SK-N-SH (cell line): Measurements from ENCODE around the gene HPX. TPM values are rescaled to one million over a fixed set of nuclear protein-coding genes. Genes with fewer than 3 reads are reported as not detected.

ENCODE experiments used
- CTCF ChIA-PET: fragments of 300-600, 350-600 bp; formaldehyde crosslinking; extraction: SDS; loops from one replicate; lab custom pipeline; 2021; lab: Yijun Ruan, JAX
- POLR2A ChIA-PET: fragments of 350-600 bp; sonication (Branson Sonifier 250); formaldehyde crosslinking; extraction: SDS; loops from one replicate; lab custom pipeline; 2020; ENCODE audit warnings: antibody characterized with exemption, inconsistent platforms; lab: Yijun Ruan, JAX
- DNase-seq: peaks from one replicate; pipeline ENCODE4 v3.0.0; 2012
- H2AFZ ChIP-seq: fragments of 200-600 bp; sonication (generic); 2 replicates; pipeline ENCODE4 v1.8.1; 2016; ENCODE audit warnings: antibody characterized with exemption, mild to moderate bottlenecking, low read depth
- H3F3A ChIP-seq: fragments of 200-600 bp; sonication (generic); replicated peaks from 2 replicates; pipeline ENCODE3; 2016; ENCODE audit warnings: antibody characterized with exemption, mild to moderate bottlenecking; ENCODE audit not compliant: insufficient read depth
- H3K27ac ChIP-seq, 2 experiments: fragments of 200-500 bp in 1 of 2; fragments of 200-600 bp in 1 of 2; sonication (Bioruptor generic) in 1 of 2; sonication (generic), shearing (Covaris generic) in 1 of 2; 2 replicates each; pipeline versions ENCODE4 v1.5.1 to v1.6.1; 2014 to 2016; ENCODE audit warnings: low read depth in 2 of 2, inconsistent platforms in 1 of 2, low read length in 1 of 2, mild to moderate bottlenecking in 1 of 2, mixed read lengths in 1 of 2
- H3K27me3 ChIP-seq: fragments of 200-600 bp; sonication (generic), shearing (Covaris generic); 2 replicates; pipeline ENCODE4 v1.6.1; 2016; ENCODE audit warnings: mixed run types; ENCODE audit not compliant: insufficient read depth
- H3K36me3 ChIP-seq, 2 experiments: fragments of 200-500 bp in 1 of 2; fragments of 200-600 bp in 1 of 2; sonication (Bioruptor generic) in 1 of 2; sonication (generic) in 1 of 2; replicated peaks in 1 of 2; 2 replicates each; pipeline versions ENCODE3 to v1.5.1; 2014 to 2016; ENCODE audit warnings: low read length in 1 of 2, mild to moderate bottlenecking in 1 of 2; ENCODE audit not compliant: insufficient read depth in 2 of 2, control insufficient read depth in 1 of 2
- H3K4me1 ChIP-seq, 2 experiments: fragments of 200-500 bp in 1 of 2; fragments of 200-600 bp in 1 of 2; sonication (Bioruptor generic) in 1 of 2; sonication (generic), shearing (Covaris generic) in 1 of 2; 2 replicates each; pipeline versions ENCODE4 v1.5.1 to v1.6.1; 2014 to 2016; ENCODE audit warnings: low read depth in 1 of 2, low read length in 1 of 2, mixed run types in 1 of 2; ENCODE audit not compliant: insufficient read depth in 2 of 2, control insufficient read depth in 1 of 2
- H3K4me2 ChIP-seq: fragments of 200-600 bp; sonication (generic), shearing (Covaris generic); 2 replicates; pipeline ENCODE4 v1.6.1; 2017; ENCODE audit warnings: mixed run types
- H3K4me3 ChIP-seq, 2 experiments: fragments of 200-500 bp in 1 of 2; fragments of 200-600 bp in 1 of 2; sonication (Bioruptor generic) in 1 of 2; sonication (generic), shearing (Covaris generic) in 1 of 2; 2 replicates each; pipeline versions ENCODE4 v1.5.1 to v1.8.1; 2014 to 2016; ENCODE audit warnings: low read depth in 2 of 2, inconsistent platforms in 1 of 2, low read length in 1 of 2, mild to moderate bottlenecking in 1 of 2, mixed read lengths in 1 of 2, moderate library complexity in 1 of 2
- H3K79me2 ChIP-seq: fragments of 200-600 bp; sonication (generic); 2 replicates; pipeline ENCODE4 v1.8.1; 2017; ENCODE audit warnings: mild to moderate bottlenecking; ENCODE audit not compliant: insufficient read depth
- H3K9ac ChIP-seq: fragments of 200-600 bp; sonication (generic); 2 replicates; pipeline ENCODE4 v1.6.1; 2017; ENCODE audit warnings: mixed run types
- H3K9me2 ChIP-seq: fragments of 200-600 bp; sonication (generic); 2 replicates; pipeline ENCODE4 v1.6.1; 2017; ENCODE audit warnings: mixed run types
- H3K9me3 ChIP-seq: fragments of 200-600 bp; sonication (generic); 2 replicates; pipeline ENCODE4 v1.6.1; 2017; ENCODE audit warnings: mixed run types, mild to moderate bottlenecking, moderate library complexity
- H4K20me1 ChIP-seq: fragments of 200-600 bp; sonication (generic); 2 replicates; pipeline ENCODE4 v1.6.1; 2017; ENCODE audit warnings: mild to moderate bottlenecking, mixed run types; ENCODE audit not compliant: insufficient read depth
- CHD2 ChIP-seq: fragments of 150-350 bp; IDR thresholded peaks from 2 replicates; pipeline ENCODE4 v1.6.1; 2018; ENCODE audit warnings: low read length; ENCODE audit not compliant: partially characterized antibody
- ELF1 ChIP-seq: IDR thresholded peaks from 2 replicates; pipeline ENCODE4 v1.4.0; 2012
- GABPA ChIP-seq: IDR thresholded peaks from 2 replicates; pipeline ENCODE4 v1.4.0; 2012; ENCODE audit warnings: low read depth, mild to moderate bottlenecking
- GATA2 ChIP-seq: sonication (generic); formaldehyde crosslinking; IDR thresholded peaks from 2 replicates; pipeline ENCODE4 v1.5.0; 2020; ENCODE audit warnings: mild to moderate bottlenecking, missing genetic modification reagents
- JUND ChIP-seq: IDR thresholded peaks from 2 replicates; pipeline ENCODE4 v1.4.0; 2012
- MEF2A ChIP-seq: IDR thresholded peaks from 2 replicates; pipeline ENCODE4 v1.4.0; 2012; ENCODE audit warnings: low read depth, borderline replicate concordance
- NFIC ChIP-seq: IDR thresholded peaks from 2 replicates; pipeline ENCODE4 v1.4.0; 2012; ENCODE audit warnings: borderline replicate concordance
- RAD21 ChIP-seq: IDR thresholded peaks from 2 replicates; pipeline ENCODE4 v1.6.1; 2012; ENCODE audit warnings: mild to moderate bottlenecking, low read length
- SMC3 ChIP-seq: IDR thresholded peaks from 2 replicates; pipeline ENCODE4 v1.6.1; 2012; ENCODE audit warnings: low read depth, low read length, improper control_type of control experiment
- TEAD4 ChIP-seq: IDR thresholded peaks from 2 replicates; pipeline ENCODE4 v1.4.0; 2012; ENCODE audit warnings: mild to moderate bottlenecking, borderline replicate concordance; ENCODE audit not compliant: insufficient read depth
- YY1 ChIP-seq: IDR thresholded peaks from 2 replicates; pipeline ENCODE4 v1.4.0; 2012; ENCODE audit warnings: low read depth, mild to moderate bottlenecking
- WGBS: methylation state at CpG from one replicate; pipeline ENCODE4 v1.1.6; 2017; ENCODE audit warnings: low lambda C conversion rate; 5-methylcytosine and 5-hydroxymethylcytosine counted together
- polyA plus RNA-seq, 3 experiments: library from polyadenylated mRNA; depleted of rRNA; stranded (reverse); fragments of >200 nt; gene quantifications; 2 replicates each; pipeline ENCODE4 v1.2.3, GENCODE V29; 2012
- TF ChIP-seq, protein P1 (sequence below): IDR thresholded peaks from 2 replicates; pipeline ENCODE4 v1.4.0; 2012; ENCODE audit warnings: low read depth, borderline replicate concordance
- TF ChIP-seq, protein P2 (sequence below): IDR thresholded peaks from 2 replicates; pipeline ENCODE4 v1.4.0; 2012; ENCODE audit warnings: low read depth, borderline replicate concordance
- TF ChIP-seq, protein P3 (sequence below): fragments of 200-600 bp; sonication (generic); IDR thresholded peaks from 2 replicates; pipeline ENCODE4 v1.6.1; 2017; ENCODE audit warnings: antibody characterized with exemption, mild to moderate bottlenecking, moderate library complexity

The HPX gene
- polyA plus RNA-seq, 1 of the 3 experiments (the other 2 are of a cell fraction) = 1.8 TPM

DNA sequence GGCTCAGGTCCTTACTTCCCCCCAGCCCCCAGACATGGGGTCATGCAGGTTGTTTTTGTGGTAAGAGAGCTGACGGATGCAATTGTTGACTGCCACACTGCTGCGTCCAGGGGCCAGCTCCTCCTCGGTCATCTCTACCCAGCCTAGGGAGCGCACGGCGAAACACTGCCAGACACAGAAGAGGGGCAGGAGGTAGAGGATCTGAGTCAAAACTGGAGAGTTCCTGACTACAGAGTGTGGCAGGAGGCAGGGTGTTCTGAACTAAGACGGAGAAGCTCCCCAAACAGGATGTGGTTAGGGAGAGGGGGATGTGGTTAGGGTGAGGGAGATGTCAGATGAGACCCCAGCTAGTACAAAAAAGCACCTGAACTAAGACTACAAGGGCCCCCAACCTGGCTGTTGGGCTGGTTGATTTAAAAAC is 38.2 kb downstream of the HPX start:
- DNase-seq = no peak
- 92% methylated on average over 7 of the region's 7 CpGs for WGBS
- Histone ChIP-seq H3K4me3 (no peak overlapping the region), H3K79me2 (no peaks in the 10 kb centered on the region), H2AFZ (no peak overlapping the region), H4K20me1 (no peaks in the 10 kb centered on the region), H3K4me1 (peaks cover 7 to 13% of the 10 kb centered on the region in 2 experiments; a peak in 2 of 4 replicates), H3K27ac (no peak overlapping the region), H3K9me2 (no peaks in the 10 kb centered on the region), H3K36me3 (peaks cover 0 to 13% of the 10 kb centered on the region in 2 experiments), H3K9me3 (no peaks in the 10 kb centered on the region), H3F3A (peaks cover 2% of the 10 kb centered on the region), H3K27me3 (no peaks in the 10 kb centered on the region), H3K4me2 (no peak overlapping the region), H3K9ac (no peak overlapping the region)
- TF ChIP-seq NFIC (no peak), TEAD4 (no peak), SMC3 (no peak), GATA2 (CRISPR knock-in tag) (no peak), ELF1 (no peak)
- TF ChIP-seq, protein P1, sequence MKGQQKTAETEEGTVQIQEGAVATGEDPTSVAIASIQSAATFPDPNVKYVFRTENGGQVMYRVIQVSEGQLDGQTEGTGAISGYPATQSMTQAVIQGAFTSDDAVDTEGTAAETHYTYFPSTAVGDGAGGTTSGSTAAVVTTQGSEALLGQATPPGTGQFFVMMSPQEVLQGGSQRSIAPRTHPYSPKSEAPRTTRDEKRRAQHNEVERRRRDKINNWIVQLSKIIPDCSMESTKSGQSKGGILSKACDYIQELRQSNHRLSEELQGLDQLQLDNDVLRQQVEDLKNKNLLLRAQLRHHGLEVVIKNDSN = no peak
- ChIA-PET CTCF (interaction anchor here (1.5 to 3.1 kb wide), 3 partner anchors 23 to 41 kb away, joined by 3 to 12 read pairs (median 6); no protein-coding TSS in a partner anchor), POLR2A (interaction anchor here (0.8 kb wide), 1 partner anchor 17 kb away, joined by 6 read pairs; the partner anchor contains the start of gene APBB1)

DNA sequence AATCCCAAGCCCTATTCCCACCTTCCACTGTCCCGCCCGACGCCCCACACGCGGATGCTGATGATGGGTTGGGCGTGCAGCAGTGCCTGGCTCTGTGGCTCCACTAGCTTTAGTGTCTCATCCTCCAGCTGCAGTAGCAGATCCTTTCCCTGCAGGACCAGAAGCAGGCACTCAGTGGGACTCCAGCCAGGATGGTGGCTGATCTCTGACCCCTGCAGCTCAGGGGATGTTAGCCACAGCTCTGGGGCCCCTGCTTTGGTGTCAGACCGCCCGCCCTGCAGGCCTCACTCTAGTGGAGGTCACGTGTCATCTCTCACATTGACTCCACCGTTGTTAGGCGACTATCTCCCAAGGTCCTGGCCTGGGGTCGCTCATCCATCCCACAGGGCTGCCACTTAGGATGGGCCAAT is 38.7 kb downstream of the HPX start:
- no peak overlapping the region for H3K4me2 ChIP-seq
- H3K9ac ChIP-seq = no peak overlapping the region
- no peak for DNase-seq
- ChIA-PET POLR2A (interaction anchor here (1.4 kb wide), 1 partner anchor 17 kb away, joined by 3 read pairs; the partner anchor contains the start of gene APBB1), CTCF (interaction anchor here (1.1 to 3.1 kb wide), 5 partner anchors 23 to 353 kb away, joined by 3 to 12 read pairs (median 4); no protein-coding TSS in a partner anchor)
- H4K20me1 ChIP-seq = no peaks in the 10 kb centered on the region
- H3K36me3 ChIP-seq = peaks cover 0 to 16% of the 10 kb centered on the region in 2 experiments
- H3K9me3 ChIP-seq = no peaks in the 10 kb centered on the region
- no peaks in the 10 kb centered on the region for H3K9me2 ChIP-seq
- no peaks in the 10 kb centered on the region for H3K27me3 ChIP-seq
- H3K27ac ChIP-seq = no peak overlapping the region
- H2AFZ ChIP-seq = no peak overlapping the region
- 95% methylated on average over 11 of the region's 12 CpGs for WGBS
- H3K4me1 ChIP-seq = peaks cover 11 to 13% of the 10 kb centered on the region in 2 experiments; a peak in 2 of 4 replicates
- TF ChIP-seq JUND (no peak), GABPA (no peak), YY1 (no peak), RAD21 (no peak), SMC3 (no peak), GATA2 (CRISPR knock-in tag) (no peak), CHD2 (no peak), MEF2A (no peak), NFIC (no peak)
- TF ChIP-seq, protein P2, sequence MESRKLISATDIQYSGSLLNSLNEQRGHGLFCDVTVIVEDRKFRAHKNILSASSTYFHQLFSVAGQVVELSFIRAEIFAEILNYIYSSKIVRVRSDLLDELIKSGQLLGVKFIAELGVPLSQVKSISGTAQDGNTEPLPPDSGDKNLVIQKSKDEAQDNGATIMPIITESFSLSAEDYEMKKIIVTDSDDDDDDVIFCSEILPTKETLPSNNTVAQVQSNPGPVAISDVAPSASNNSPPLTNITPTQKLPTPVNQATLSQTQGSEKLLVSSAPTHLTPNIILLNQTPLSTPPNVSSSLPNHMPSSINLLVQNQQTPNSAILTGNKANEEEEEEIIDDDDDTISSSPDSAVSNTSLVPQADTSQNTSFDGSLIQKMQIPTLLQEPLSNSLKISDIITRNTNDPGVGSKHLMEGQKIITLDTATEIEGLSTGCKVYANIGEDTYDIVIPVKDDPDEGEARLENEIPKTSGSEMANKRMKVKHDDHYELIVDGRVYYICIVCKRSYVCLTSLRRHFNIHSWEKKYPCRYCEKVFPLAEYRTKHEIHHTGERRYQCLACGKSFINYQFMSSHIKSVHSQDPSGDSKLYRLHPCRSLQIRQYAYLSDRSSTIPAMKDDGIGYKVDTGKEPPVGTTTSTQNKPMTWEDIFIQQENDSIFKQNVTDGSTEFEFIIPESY = no peak
- TF ChIP-seq, protein P3, sequence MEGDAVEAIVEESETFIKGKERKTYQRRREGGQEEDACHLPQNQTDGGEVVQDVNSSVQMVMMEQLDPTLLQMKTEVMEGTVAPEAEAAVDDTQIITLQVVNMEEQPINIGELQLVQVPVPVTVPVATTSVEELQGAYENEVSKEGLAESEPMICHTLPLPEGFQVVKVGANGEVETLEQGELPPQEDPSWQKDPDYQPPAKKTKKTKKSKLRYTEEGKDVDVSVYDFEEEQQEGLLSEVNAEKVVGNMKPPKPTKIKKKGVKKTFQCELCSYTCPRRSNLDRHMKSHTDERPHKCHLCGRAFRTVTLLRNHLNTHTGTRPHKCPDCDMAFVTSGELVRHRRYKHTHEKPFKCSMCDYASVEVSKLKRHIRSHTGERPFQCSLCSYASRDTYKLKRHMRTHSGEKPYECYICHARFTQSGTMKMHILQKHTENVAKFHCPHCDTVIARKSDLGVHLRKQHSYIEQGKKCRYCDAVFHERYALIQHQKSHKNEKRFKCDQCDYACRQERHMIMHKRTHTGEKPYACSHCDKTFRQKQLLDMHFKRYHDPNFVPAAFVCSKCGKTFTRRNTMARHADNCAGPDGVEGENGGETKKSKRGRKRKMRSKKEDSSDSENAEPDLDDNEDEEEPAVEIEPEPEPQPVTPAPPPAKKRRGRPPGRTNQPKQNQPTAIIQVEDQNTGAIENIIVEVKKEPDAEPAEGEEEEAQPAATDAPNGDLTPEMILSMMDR = no peak
- H3F3A ChIP-seq = peaks cover 2% of the 10 kb centered on the region
- H3K4me3 ChIP-seq = no peak overlapping the region
- H3K79me2 ChIP-seq = no peaks in the 10 kb centered on the region
